Progenitor cell of endocrine pancreas (in vitro differentiated cells): ENCODE data around the gene MMAB. TPM values are rescaled to one million over a fixed set of nuclear protein-coding genes. Genes with fewer than 3 reads are reported as not detected.

Experiments used
- DNase-seq: peaks from one replicate; pipeline ENCODE4 v3.0.0; 2021; ENCODE audit warnings: low spot score; ENCODE audit not compliant: unreplicated experiment
- H3K27ac Mint-ChIP-seq: 2 replicates; pipeline ENCODE4 v1.8.0; 2021; ENCODE audit warnings: mild to moderate bottlenecking, moderate library complexity, mixed read lengths
- H3K27me3 Mint-ChIP-seq: 2 replicates; pipeline ENCODE4 v1.8.0; 2021; ENCODE audit warnings: mixed read lengths
- H3K36me3 Mint-ChIP-seq: 2 replicates; pipeline ENCODE4 v1.8.0; 2022; ENCODE audit warnings: mixed read lengths; ENCODE audit not compliant: insufficient read depth
- H3K4me1 Mint-ChIP-seq: 2 replicates; pipeline ENCODE4 v1.8.0; 2021; ENCODE audit warnings: low read depth, mixed read lengths
- H3K4me3 Mint-ChIP-seq: 2 replicates; pipeline ENCODE4 v1.8.0; 2021; ENCODE audit warnings: low read depth, mild to moderate bottlenecking, moderate library complexity, mixed read lengths
- H3K9me3 Mint-ChIP-seq: 2 replicates; pipeline ENCODE4 v1.8.0; 2021; ENCODE audit warnings: low read depth, mixed read lengths
- total RNA-seq: library from RNA; stranded (reverse); gene quantifications from 2 replicates; pipeline ENCODE4 v1.2.1, GENCODE V29; 2021
- TF ChIP-seq, protein P1 (sequence below): fragments of 200-600 bp; sonication (generic); IDR thresholded peaks from one replicate; pipeline ENCODE4 v1.5.0; 2021; ENCODE audit warnings: antibody characterized with exemption, mild to moderate bottlenecking; ENCODE audit not compliant: unreplicated experiment

MMAB gene
- total RNA-seq, 1 donor from 2014 or later: 35.3 TPM

DNA sequence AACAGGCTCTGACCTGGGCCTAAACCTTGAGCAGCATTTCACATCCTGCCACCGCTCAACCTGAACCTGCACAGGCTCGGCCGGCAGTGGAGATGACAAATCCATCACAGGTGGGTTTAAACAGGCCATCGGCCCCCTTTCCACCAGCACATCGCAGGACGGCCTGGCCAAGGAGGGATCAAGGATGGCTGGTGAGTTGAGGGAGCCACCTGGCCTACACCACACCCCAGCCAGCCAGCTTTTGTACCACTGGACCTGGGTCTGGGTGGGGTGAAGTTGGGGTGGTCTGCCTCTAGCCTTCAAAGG lies 14.2 kb downstream of the MMAB start:
- DNase-seq: no peak
- no peaks in the 10 kb centered on the region for H3K27me3 Mint-ChIP-seq
- no peak overlapping the region for H3K4me3 Mint-ChIP-seq

DNA sequence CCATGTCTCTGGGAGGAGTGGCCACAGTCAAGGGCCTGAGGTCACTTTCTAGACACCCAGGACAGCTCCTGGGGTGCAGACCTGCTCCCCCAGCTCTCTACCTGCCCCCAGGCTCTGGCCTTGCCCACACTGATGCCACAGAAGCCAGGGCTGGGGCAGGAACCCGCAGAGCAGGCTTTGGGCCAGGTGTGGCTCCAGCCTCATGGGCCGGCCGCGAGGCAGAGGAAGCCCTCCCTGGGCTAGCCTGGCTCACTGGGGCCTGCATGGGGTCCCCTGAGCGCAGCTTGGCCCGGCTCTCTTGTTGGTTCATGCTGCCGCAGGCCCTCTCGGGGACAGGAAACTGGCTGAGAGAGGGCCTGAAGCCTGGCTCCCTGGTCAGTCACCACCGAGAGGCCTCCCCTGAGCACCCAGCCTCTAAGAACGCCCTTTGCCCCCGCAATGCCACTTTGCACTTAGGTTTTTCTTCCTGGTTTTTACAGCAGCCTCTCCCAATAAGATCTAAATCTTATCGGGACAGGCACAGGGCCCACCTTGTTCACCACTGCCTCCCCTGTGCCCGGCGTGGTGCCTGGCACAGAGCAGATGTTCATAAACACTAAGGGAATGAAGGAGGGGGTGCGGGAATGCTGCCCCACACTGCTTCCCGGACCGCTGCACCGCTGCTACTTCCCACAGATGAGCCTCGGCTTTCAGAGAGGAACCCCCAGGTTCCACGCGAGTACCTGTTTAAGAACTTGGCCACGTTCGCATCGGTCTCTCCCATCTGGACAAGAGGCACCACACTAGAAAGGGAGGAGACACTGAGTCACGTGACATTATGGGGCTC lies 14.7 kb downstream of the MMAB start:
- Mint-ChIP-seq H3K36me3 (peaks cover 3% of the 10 kb centered on the region), H3K27me3 (peaks cover 2% of the 10 kb centered on the region), H3K9me3 (no peaks in the 10 kb centered on the region), H3K27ac (no peak overlapping the region), H3K4me3 (no peak overlapping the region), H3K4me1 (peaks cover 3% of the 10 kb centered on the region)
- no peak for DNase-seq
- TF ChIP-seq, protein P1, sequence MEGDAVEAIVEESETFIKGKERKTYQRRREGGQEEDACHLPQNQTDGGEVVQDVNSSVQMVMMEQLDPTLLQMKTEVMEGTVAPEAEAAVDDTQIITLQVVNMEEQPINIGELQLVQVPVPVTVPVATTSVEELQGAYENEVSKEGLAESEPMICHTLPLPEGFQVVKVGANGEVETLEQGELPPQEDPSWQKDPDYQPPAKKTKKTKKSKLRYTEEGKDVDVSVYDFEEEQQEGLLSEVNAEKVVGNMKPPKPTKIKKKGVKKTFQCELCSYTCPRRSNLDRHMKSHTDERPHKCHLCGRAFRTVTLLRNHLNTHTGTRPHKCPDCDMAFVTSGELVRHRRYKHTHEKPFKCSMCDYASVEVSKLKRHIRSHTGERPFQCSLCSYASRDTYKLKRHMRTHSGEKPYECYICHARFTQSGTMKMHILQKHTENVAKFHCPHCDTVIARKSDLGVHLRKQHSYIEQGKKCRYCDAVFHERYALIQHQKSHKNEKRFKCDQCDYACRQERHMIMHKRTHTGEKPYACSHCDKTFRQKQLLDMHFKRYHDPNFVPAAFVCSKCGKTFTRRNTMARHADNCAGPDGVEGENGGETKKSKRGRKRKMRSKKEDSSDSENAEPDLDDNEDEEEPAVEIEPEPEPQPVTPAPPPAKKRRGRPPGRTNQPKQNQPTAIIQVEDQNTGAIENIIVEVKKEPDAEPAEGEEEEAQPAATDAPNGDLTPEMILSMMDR: no peak

More for the DNA sequence above, 14.2 kb downstream of the MMAB start:
- Mint-ChIP-seq H3K27ac (no peak overlapping the region), H3K4me1 (peaks cover 2% of the 10 kb centered on the region), H3K9me3 (no peaks in the 10 kb centered on the region), H3K36me3 (peaks cover 3% of the 10 kb centered on the region)
- TF ChIP-seq, protein P1: no peak

GRCh38 chr12:109557805-109558204 lies 15.5 kb downstream of the MMAB start:
- Mint-ChIP-seq H3K4me1 (peaks cover 3% of the 10 kb centered on the region), H3K36me3 (peaks cover 3% of the 10 kb centered on the region), H3K9me3 (no peaks in the 10 kb centered on the region), H3K27me3 (peaks cover 7% of the 10 kb centered on the region), H3K27ac (no peak overlapping the region), H3K4me3 (no peak overlapping the region)
- no peak for DNase-seq
- TF ChIP-seq, protein P1: no peak

- Mint-ChIP-seq H3K9me3 (no peaks in the 10 kb centered on the region), H3K4me3 (no peak overlapping the region), H3K27ac (no peak overlapping the region), H3K4me1 (peaks cover 3% of the 10 kb centered on the region), H3K36me3 (peaks cover 2% of the 10 kb centered on the region), H3K27me3 (peaks cover 12% of the 10 kb centered on the region)
- no peak for DNase-seq
- TF ChIP-seq, protein P1: no peak
Observed at GRCh38 chr12:109557200-109557599, 16.1 kb downstream of the MMAB start.

- no peaks in the 10 kb centered on the region for H3K9me3 Mint-ChIP-seq
- TF ChIP-seq, protein P1: no peak
- DNase-seq: no peak
- peaks cover 12% of the 10 kb centered on the region for H3K27me3 Mint-ChIP-seq
- H3K36me3 Mint-ChIP-seq: no peaks in the 10 kb centered on the region
- peaks cover 3% of the 10 kb centered on the region for H3K4me1 Mint-ChIP-seq
- no peak overlapping the region for H3K4me3 Mint-ChIP-seq
- no peak overlapping the region for H3K27ac Mint-ChIP-seq
Observed at GRCh38 chr12:109555431-109556315, 17.6 kb downstream of the MMAB start.
